Gastrocnemius medialis (tissue), 4 donors: ENCODE data around the gene FOXO6. TPM values are rescaled to one million over a fixed set of nuclear protein-coding genes. Genes with fewer than 3 reads are reported as not detected.

Source experiments
- ATAC-seq, 2 donors: fragments of 150-250 bp; one replicate each; pipeline ENCODE4 v1.9.1; 2016
- DNase-seq, 2 donors: peaks; one replicate each; pipeline ENCODE4 v3.0.0-alpha.2; 2019
- H3K27ac ChIP-seq, 4 donors: fragments of 200-600 bp; sonication (generic); 1 replicate in 1 of 4; 2 replicates in 3 of 4; pipeline ENCODE4 v1.5.1; 2016 to 2018; ENCODE audit warnings: mild to moderate bottlenecking in 2 of 4, moderate library complexity in 1 of 4
- H3K27me3 ChIP-seq, 3 donors: fragments of 200-600 bp; sonication (generic) in 2 of 3; 1 replicate in 1 of 3; 2 replicates in 2 of 3; pipeline versions ENCODE4 v1.5.1 to v1.6.0; 2016 to 2019; ENCODE audit warnings: mild to moderate bottlenecking in 1 of 3, moderate library complexity in 1 of 3
- H3K36me3 ChIP-seq, 2 donors: fragments of 200-600 bp; sonication (generic) in 1 of 2; one replicate each; pipeline ENCODE4 v1.5.1; 2017 to 2018
- H3K4me1 ChIP-seq, 2 donors: fragments of 200-600 bp; sonication (generic) in 1 of 2; one replicate each; pipeline ENCODE4 v1.5.1; 2016 to 2017; ENCODE audit warnings: mild to moderate bottlenecking in 2 of 2
- H3K4me3 ChIP-seq, 4 donors: fragments of 200-600 bp; sonication (generic) in 3 of 4; 1 replicate in 1 of 4; 2 replicates in 3 of 4; pipeline ENCODE4 v1.5.1; 2016 to 2019; ENCODE audit warnings: mild to moderate bottlenecking in 2 of 4
- H3K9me3 ChIP-seq, 3 donors: fragments of 200-600 bp; sonication (generic) in 2 of 3; 1 replicate in 1 of 3; 2 replicates in 2 of 3; pipeline ENCODE4 v1.5.1; 2016 to 2019
- POLR2A ChIP-seq, 2 donors: fragments of 450-650 bp; IDR thresholded peaks; one replicate each; pipeline ENCODE4 v1.6.1; 2017; ENCODE audit warnings: antibody characterized with exemption in 2 of 2, mild to moderate bottlenecking in 2 of 2, moderate library complexity in 2 of 2
- in situ Hi-C, 4 donors: fragments of 200-750 bp; cut with MboI; loops; one replicate each; pipeline versions ENCODE4 v1.15.0 to v1.8.0; 2017; ENCODE audit warnings: low sequenced_read_pairs in 4 of 4
- intact Hi-C: fragments of 100-400 bp; cut with DNase I; formaldehyde crosslinking; loops from one replicate; pipeline ENCODE4 v1.15.1; 2023; ENCODE audit warnings: low total_unique reads
- total RNA-seq, 4 donors: library from RNA; depleted of rRNA; stranded (reverse); fragments of >200 nt; gene quantifications; one replicate each; pipeline versions ENCODE4 v1.1.0 to v1.2.3, GENCODE V29; 2016
- TF ChIP-seq, protein P1 (sequence below), 5 experiments: fragments of 450-650 bp in 3 of 5; fragments of 200-600 bp in 2 of 5; sonication (generic) in 2 of 5; IDR thresholded peaks in 4 of 5; conservative IDR thresholded peaks in 1 of 5; 1 replicate in 4 of 5; 2 replicates in 1 of 5; pipeline ENCODE4 v1.5.1; 2016 to 2019; ENCODE audit warnings: antibody characterized with exemption in 5 of 5, mild to moderate bottlenecking in 3 of 5, moderate library complexity in 3 of 5

FOXO6 gene
- total RNA-seq, 4 donors from 2014 or later = 0.20 to 3.9 (median 0.94) TPM

GRCh38 chr1:41386196-41386663, 25.0 kb downstream of the FOXO6 start:
- Histone ChIP-seq H3K27ac (no peak overlapping the region), H3K36me3 (no peaks in the 10 kb centered on the region), H3K4me1 (peaks cover 8 to 26% of the 10 kb centered on the region in 2 donors), H3K27me3 (peaks cover 0 to 7% (median 0%) of the 10 kb centered on the region in 3 donors), H3K4me3 (no peak overlapping the region), H3K9me3 (no peaks in the 10 kb centered on the region)
- ATAC-seq (no peak), DNase-seq (no peak)
- in situ Hi-C loops (no loop called here), intact Hi-C loops (no loop called here)
- TF ChIP-seq, protein P1, sequence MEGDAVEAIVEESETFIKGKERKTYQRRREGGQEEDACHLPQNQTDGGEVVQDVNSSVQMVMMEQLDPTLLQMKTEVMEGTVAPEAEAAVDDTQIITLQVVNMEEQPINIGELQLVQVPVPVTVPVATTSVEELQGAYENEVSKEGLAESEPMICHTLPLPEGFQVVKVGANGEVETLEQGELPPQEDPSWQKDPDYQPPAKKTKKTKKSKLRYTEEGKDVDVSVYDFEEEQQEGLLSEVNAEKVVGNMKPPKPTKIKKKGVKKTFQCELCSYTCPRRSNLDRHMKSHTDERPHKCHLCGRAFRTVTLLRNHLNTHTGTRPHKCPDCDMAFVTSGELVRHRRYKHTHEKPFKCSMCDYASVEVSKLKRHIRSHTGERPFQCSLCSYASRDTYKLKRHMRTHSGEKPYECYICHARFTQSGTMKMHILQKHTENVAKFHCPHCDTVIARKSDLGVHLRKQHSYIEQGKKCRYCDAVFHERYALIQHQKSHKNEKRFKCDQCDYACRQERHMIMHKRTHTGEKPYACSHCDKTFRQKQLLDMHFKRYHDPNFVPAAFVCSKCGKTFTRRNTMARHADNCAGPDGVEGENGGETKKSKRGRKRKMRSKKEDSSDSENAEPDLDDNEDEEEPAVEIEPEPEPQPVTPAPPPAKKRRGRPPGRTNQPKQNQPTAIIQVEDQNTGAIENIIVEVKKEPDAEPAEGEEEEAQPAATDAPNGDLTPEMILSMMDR (IDR thresholded peaks at IDR 0.05 in 4 of 5, conservative IDR thresholded peaks at IDR 0.05 in 1 of 5) = no peak
- TF ChIP-seq POLR2A (IDR thresholded peaks at IDR 0.05) = no peak

- H3K36me3 ChIP-seq = no peaks in the 10 kb centered on the region
- H3K4me1 ChIP-seq = peaks cover 8 to 30% of the 10 kb centered on the region in 2 donors
- TF ChIP-seq POLR2A (IDR thresholded peaks at IDR 0.05) = no peak
- TF ChIP-seq, protein P1 (IDR thresholded peaks at IDR 0.05 in 4 of 5, conservative IDR thresholded peaks at IDR 0.05 in 1 of 5) = no peak
- H3K9me3 ChIP-seq = no peaks in the 10 kb centered on the region
- H3K4me3 ChIP-seq = no peak overlapping the region
- ATAC-seq (peak in 1 of 2 donors; percentile 23), DNase-seq (no peak)
- H3K27me3 ChIP-seq = peaks cover 0 to 3% (median 0%) of the 10 kb centered on the region in 3 donors
- intact Hi-C loops = no loop called here
- in situ Hi-C loops = no loop called here
- no peak overlapping the region for H3K27ac ChIP-seq
Measured at GRCh38 chr1:41387667-41388091, 26.4 kb downstream of the FOXO6 start.

DNA sequence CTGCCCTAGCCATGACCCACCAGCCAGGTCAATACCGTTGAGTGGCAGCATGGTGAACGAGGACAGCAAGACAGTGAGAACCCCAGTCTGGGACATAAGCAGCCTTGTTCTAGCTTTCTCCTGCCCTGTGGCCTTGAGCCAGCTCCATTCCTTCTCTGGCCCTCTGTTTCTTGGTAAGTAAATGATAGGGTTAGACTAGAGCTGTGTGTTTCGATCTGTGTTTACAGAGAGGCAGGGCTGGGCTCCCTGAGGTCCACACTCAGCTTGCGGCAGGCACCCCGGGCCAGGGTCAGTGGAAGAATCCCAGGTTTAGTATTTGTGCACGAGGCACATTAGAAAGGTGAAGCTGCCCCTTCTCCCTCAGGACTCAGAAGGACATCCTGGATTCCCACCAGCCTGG, 27.3 kb downstream of the FOXO6 start:
- intact Hi-C loops = no loop called here
- no peak for ATAC-seq

DNA sequence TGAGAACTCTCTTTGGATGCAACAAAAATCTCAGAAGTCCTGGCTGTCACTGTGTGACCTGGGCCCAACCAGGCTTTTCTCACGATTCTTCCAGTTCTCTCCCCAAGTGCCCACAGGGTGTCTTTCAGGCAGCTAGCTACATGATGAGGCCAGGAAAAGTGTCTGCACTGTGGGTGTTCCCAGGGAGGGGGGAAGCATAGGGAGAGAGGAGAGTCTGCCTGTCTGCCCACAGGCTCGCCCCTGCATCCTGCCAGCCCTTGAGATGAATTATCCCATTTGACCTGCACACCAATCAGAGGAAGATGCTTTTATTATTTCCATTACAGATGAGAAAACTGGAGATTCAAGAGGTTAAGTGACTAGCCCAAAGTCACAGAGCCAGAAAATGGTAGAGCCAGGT, 27.8 kb downstream of the FOXO6 start:
- H3K36me3 ChIP-seq = no peaks in the 10 kb centered on the region
- H3K27me3 ChIP-seq = no peaks in the 10 kb centered on the region
- DNase-seq = no peak
- H3K4me3 ChIP-seq = no peak overlapping the region
- no peak for TF ChIP-seq POLR2A (IDR thresholded peaks at IDR 0.05)
- TF ChIP-seq, protein P1 (IDR thresholded peaks at IDR 0.05 in 4 of 5, conservative IDR thresholded peaks at IDR 0.05 in 1 of 5) = no peak
- no peak for ATAC-seq
- no peak overlapping the region for H3K27ac ChIP-seq
- in situ Hi-C loops (no loop called here), intact Hi-C loops (no loop called here)
- peaks cover 8 to 30% of the 10 kb centered on the region in 2 donors for H3K4me1 ChIP-seq
- H3K9me3 ChIP-seq = no peaks in the 10 kb centered on the region

More for the DNA sequence above, 27.3 kb downstream of the FOXO6 start:
- Histone ChIP-seq H3K4me1 (peaks cover 8 to 30% of the 10 kb centered on the region in 2 donors), H3K9me3 (no peaks in the 10 kb centered on the region), H3K36me3 (no peaks in the 10 kb centered on the region), H3K4me3 (no peak overlapping the region), H3K27ac (no peak overlapping the region), H3K27me3 (peaks cover 0 to 3% (median 0%) of the 10 kb centered on the region in 3 donors)
- no peak for DNase-seq
- in situ Hi-C loops = no loop called here
- TF ChIP-seq POLR2A (IDR thresholded peaks at IDR 0.05) = no peak
- TF ChIP-seq, protein P1 (IDR thresholded peaks at IDR 0.05 in 4 of 5, conservative IDR thresholded peaks at IDR 0.05 in 1 of 5) = no peak

- H3K4me3 ChIP-seq = no peak overlapping the region
- H3K36me3 ChIP-seq = no peaks in the 10 kb centered on the region
- in situ Hi-C loops = no loop called here
- no peaks in the 10 kb centered on the region for H3K27me3 ChIP-seq
- H3K4me1 ChIP-seq = peaks cover 8 to 30% of the 10 kb centered on the region in 2 donors
- DNase-seq (no peak), ATAC-seq (no peak)
- no peak overlapping the region for H3K27ac ChIP-seq
- H3K9me3 ChIP-seq = no peaks in the 10 kb centered on the region
- TF ChIP-seq POLR2A (IDR thresholded peaks at IDR 0.05) = no peak
- TF ChIP-seq, protein P1 (IDR thresholded peaks at IDR 0.05 in 4 of 5, conservative IDR thresholded peaks at IDR 0.05 in 1 of 5) = no peak
- intact Hi-C loops = no loop called here
Measured at GRCh38 chr1:41390166-41390565, 28.9 kb downstream of the FOXO6 start.
